ENCODE results near the gene CLVS2. TPM values are rescaled to one million over a fixed set of nuclear protein-coding genes. Genes with fewer than 3 reads are reported as not detected.

CLVS2 gene
- total and polyA plus RNA-seq, 2 of the 4 experiments (the other 2 are of a cell fraction) = 0.02 TPM; not detected in 1

- Histone ChIP-seq H2AK9ac (replicated peaks; ENCODE audit: low read depth, low read length, poor library complexity) (no peak overlapping the region), H3K4me2 (ENCODE audit: low read depth, low read length) (no peak overlapping the region), H3K9me1 (ENCODE audit: insufficient read depth, low read length) (no peaks in the 10 kb centered on the region), H2BK120ac (ENCODE audit: low read depth, low read length) (no peak overlapping the region), H3K4me3 (ENCODE audit: insufficient read depth, low read depth, low read length) (no peak overlapping the region), H3K23ac (ENCODE audit: low read depth, low read length) (no peak overlapping the region), H3K4ac (ENCODE audit: low read depth, low read length) (no peak overlapping the region), H3K27ac (ENCODE audit: insufficient read depth, low read length) (no peak overlapping the region), H2AK5ac (ENCODE audit: low read depth, low read length) (no peak overlapping the region), H3K79me1 (ENCODE audit: low read depth in 1 of 2, low read length in 2 of 2) (no peaks in the 10 kb centered on the region), H2BK15ac (ENCODE audit: low read depth, low read length) (no peak overlapping the region), H2AFZ (replicated peaks; ENCODE audit: low read length, poor library complexity) (no peak overlapping the region), H3K14ac (replicated peaks; ENCODE audit: low read depth, low read length) (no peak overlapping the region), H2BK5ac (ENCODE audit: low read depth, low read length, poor library complexity, severe bottlenecking) (no peak overlapping the region), H3K56ac (ENCODE audit: extremely low read depth, insufficient read depth, low read length) (no peak overlapping the region), H4K5ac (ENCODE audit: low read depth, low read length) (no peak overlapping the region), H4K20me1 (ENCODE audit: insufficient read depth, low read length) (no peaks in the 10 kb centered on the region), H2BK20ac (ENCODE audit: low read depth, low read length) (no peak overlapping the region), H3K27me3 (ENCODE audit: control insufficient read depth, insufficient read depth, low read length) (peaks cover 2% of the 10 kb centered on the region; the same call in 1 of the 2 replicates), H3K9me3 (ENCODE audit: control insufficient read depth, insufficient read depth, low read length) (no peaks in the 10 kb centered on the region; the same call in 1 of the 2 replicates), H4K8ac (ENCODE audit: low read depth in 2 of 2, low read length in 2 of 2) (no peak overlapping the region), H3K9ac (ENCODE audit: low read depth, low read length) (no peak overlapping the region), H3K18ac (ENCODE audit: low read depth, low read length) (no peak overlapping the region), H3K4me1 (ENCODE audit: control insufficient read depth, insufficient read depth, low read length) (no peaks in the 10 kb centered on the region), H3K36me3 (ENCODE audit: control insufficient read depth, insufficient read depth, low read length) (no peaks in the 10 kb centered on the region), H4K91ac (ENCODE audit: insufficient read depth, low read depth, low read length) (no peak overlapping the region)
- POLR2A ChIA-PET (ENCODE audit: unreplicated experiment) = no interaction called here
- no peak for DNase-seq
- TF ChIP-seq RFX5 (IDR thresholded peaks at IDR 0.05; ENCODE audit: low read depth, low read length) (no peak), RAD21 (IDR thresholded peaks at IDR 0.05; ENCODE audit: low read length) (no peak), SMC3 (IDR thresholded peaks at IDR 0.05; ENCODE audit: low read depth, low read length) (no peak), CTCF (conservative IDR thresholded peaks at IDR 0.05; ENCODE audit: low read depth, low read length) (no peak), MXI1 (IDR thresholded peaks at IDR 0.05; ENCODE audit: borderline replicate concordance, low read depth, low read length) (no peak), BHLHE40 (IDR thresholded peaks at IDR 0.05; ENCODE audit: low read depth, low read length) (no peak), FOS (IDR thresholded peaks at IDR 0.05; ENCODE audit: low read depth, low read length) (no peak), CHD1 (IDR thresholded peaks at IDR 0.05; ENCODE audit: low read depth, low read length) (no peak), MAFK (IDR thresholded peaks at IDR 0.05; ENCODE audit: low read depth, low read length) (no peak), USF2 (IDR thresholded peaks at IDR 0.05; ENCODE audit: low read depth, low read length) (no peak), MAZ (IDR thresholded peaks at IDR 0.05; ENCODE audit: borderline replicate concordance, low read depth, low read length) (no peak), NFE2L2 (IDR thresholded peaks at IDR 0.05; ENCODE audit: low read depth, low read length) (no peak), RCOR1 (IDR thresholded peaks at IDR 0.05; ENCODE audit: insufficient replicate concordance, low read length) (no peak), POLR2A (IDR thresholded peaks at IDR 0.05; ENCODE audit: low read depth, low read length) (no peak), CEBPB (IDR thresholded peaks at IDR 0.05; ENCODE audit: low read depth, low read length) (no peak), ELK1 (IDR thresholded peaks at IDR 0.05; ENCODE audit: borderline replicate concordance, low read depth, low read length) (no peak)
- no peak for ATAC-seq (ENCODE audit: low read depth)
- no TSS peak for BruUV-seq (replicated peaks)
- CTCF ChIA-PET = no interaction called here
- 21% methylated on average over 2 of the region's 19 CpGs; no CpG with 5 or more reads in 1 of the 2 experiments for WGBS, 2 experiments (ENCODE audit: extremely low coverage in 2 of 2, insufficient read length in 1 of 2)
- dilution Hi-C loops (cut with HindIII; ENCODE audit: low sequenced_read_pairs, unreplicated experiment) (no loop called here), in situ Hi-C loops (cut with MboI; ENCODE audit: low sequenced_read_pairs) (no loop called here), intact Hi-C loops (cut with micrococcal nuclease) (no loop called here)
Measured at GRCh38 chr6:122996794-122997505, 915 bp downstream of the CLVS2 start.
